ENCODE data around the gene LPIN2. TPM values are rescaled to one million over a fixed set of nuclear protein-coding genes. Genes with fewer than 3 reads are reported as not detected.

LPIN2 gene
- total RNA-seq, 1 donor from 2014 or later, result 40.3 TPM

- DNase-seq (ENCODE audit: low spot score) (no peak), ATAC-seq (no peak)
- intact Hi-C loops (cut with DNase I), result no loop called here
These were observed 27.3 kb downstream of the LPIN2 start for GRCh38 chr18:2985628-2986027.

DNA sequence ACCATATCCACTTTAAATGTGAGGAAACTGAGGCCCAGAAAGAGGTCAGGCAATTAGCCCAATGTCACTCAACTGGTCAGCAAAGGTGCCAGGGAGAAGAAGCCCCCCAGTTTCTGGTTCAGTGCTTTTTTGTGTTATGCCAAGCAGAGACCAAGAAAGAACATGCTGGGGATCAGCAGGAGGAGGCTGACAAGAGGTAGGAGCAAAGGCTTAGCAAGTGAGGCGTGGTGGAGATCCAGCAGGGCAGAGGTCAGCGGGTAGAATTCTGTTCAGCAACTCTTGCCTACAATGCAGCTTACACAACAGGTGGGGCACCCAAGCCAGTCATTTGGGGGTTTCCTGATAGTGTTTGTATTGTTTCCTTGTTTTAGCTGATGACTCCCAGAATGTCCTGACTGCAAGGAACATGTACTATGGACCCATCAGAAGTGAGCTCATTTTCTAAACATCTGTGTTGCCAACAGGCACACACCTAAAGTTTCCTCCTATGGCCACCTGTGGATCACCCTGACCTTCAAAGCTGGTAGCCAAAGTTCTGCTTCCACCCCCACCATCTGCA, 28.2 kb downstream of the LPIN2 start:
- DNase-seq (ENCODE audit: low spot score) (no peak), ATAC-seq (no peak)
- intact Hi-C loops (cut with DNase I), result no loop called here

- ATAC-seq, result no peak
- intact Hi-C loops (cut with DNase I), result no loop called here
These were observed 28.9 kb downstream of the LPIN2 start for GRCh38 chr18:2984091-2984490.

GRCh38 chr18:2983296-2983695, 29.6 kb downstream of the LPIN2 start:
- intact Hi-C loops (cut with DNase I), result no loop called here

More at GRCh38 chr18:2984091-2984490, 28.9 kb downstream of the LPIN2 start:
- DNase-seq (ENCODE audit: low spot score), result no peak

DNA sequence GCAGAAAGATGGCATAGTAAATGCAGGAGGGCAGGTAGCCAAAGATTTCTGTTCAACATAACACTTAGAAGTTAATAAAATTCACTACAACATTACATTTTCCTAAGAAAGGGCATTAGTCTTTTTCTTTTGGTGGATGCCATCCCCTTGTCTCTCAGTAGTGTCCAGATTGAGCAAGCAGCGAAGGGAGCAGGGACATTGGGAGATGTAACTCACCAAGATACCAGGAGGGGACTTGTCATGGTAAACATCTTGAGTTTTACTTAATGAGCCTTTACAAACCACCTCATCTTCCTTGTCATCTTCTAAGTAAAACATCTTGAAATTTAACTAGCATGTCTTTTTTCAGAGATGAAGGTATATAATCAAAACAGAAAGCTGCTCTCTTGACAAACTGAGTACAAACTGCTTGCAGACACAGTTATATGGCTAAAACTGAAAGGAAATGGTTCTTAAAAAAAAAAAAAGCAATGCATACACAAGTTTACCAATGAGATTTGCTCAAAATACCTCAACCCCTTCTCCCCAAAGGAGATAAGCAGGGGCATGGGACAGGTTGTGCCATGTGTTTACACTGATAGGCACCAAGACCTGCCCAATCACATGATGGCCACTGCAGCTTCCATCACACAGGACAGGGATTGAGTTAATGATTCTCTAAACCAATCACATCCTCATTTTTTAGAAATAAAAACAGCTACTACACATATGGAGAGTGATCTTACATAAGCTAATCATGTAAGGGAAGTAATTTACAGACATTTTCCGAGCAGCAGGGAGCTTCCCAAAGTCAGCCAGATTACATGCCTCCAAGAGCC, 30.3 kb downstream of the LPIN2 start:
- no peak for ATAC-seq
- DNase-seq (ENCODE audit: low spot score), result no peak
- intact Hi-C loops (cut with DNase I), result no loop called here

More at GRCh38 chr18:2983296-2983695, 29.6 kb downstream of the LPIN2 start:
- DNase-seq (ENCODE audit: low spot score) (no peak), ATAC-seq (no peak)

DNA sequence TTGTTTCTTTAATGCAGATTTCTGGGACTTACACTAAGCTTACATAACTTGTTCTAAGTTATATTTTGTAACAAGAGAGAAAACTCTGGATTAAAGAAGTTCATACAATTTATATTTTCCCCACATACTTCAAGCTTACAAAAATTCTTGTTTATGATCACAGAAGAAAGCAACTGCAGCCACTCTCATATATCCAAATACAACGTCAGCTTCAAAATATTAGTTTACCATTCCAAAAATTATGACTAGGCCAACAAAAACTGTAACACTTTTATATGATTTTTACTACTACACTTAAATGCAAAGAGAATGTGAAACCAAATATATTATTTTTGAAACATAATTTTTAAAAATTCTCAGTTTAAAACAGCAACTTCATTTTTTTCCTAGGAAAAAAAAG, 30.9 kb downstream of the LPIN2 start:
- intact Hi-C loops (cut with DNase I), result no loop called here

DNA sequence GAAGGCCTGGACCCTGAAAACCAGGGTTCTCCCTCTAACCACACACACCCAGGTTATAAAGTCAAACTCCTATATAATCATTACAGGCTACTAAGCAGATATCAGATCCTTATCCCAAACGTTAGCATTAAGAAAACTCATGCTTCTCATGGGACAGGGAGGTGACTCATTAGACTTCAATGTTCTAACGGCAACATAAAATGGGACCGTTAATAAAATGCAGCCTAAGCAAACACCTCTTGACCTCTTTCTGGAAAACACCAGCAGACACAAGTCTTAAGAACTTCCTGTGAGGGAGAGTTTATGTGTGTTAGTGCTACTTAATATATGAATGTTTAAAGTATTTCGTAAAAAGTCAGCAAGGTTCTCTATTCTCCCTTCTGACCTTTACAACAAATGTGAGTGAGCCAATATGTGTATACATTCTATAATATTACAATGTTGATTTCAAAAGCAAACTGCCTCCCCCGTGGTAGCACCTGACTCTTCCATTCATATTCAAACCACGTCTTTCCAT, 31.7 kb downstream of the LPIN2 start:
- intact Hi-C loops (cut with DNase I), result no loop called here
- DNase-seq (ENCODE audit: low spot score), result no peak
- ATAC-seq, result peak; percentile 36

More for the DNA sequence above, 30.9 kb downstream of the LPIN2 start:
- ATAC-seq (no peak), DNase-seq (ENCODE audit: low spot score) (no peak)

GRCh38 chr18:2979871-2980790, 32.8 kb downstream of the LPIN2 start:
- no peak for DNase-seq (ENCODE audit: low spot score)
- intact Hi-C loops (cut with DNase I), result no loop called here
- no peak for ATAC-seq

GRCh38 chr18:2979129-2979528, 33.8 kb downstream of the LPIN2 start:
- ATAC-seq (no peak), DNase-seq (ENCODE audit: low spot score) (no peak)
- intact Hi-C loops (cut with DNase I), result no loop called here

GRCh38 chr18:2978661-2979106, 34.3 kb downstream of the LPIN2 start:
- ATAC-seq, result peak; percentile 69
- DNase-seq (ENCODE audit: low spot score), result no peak
- intact Hi-C loops (cut with DNase I), result no loop called here

DNA sequence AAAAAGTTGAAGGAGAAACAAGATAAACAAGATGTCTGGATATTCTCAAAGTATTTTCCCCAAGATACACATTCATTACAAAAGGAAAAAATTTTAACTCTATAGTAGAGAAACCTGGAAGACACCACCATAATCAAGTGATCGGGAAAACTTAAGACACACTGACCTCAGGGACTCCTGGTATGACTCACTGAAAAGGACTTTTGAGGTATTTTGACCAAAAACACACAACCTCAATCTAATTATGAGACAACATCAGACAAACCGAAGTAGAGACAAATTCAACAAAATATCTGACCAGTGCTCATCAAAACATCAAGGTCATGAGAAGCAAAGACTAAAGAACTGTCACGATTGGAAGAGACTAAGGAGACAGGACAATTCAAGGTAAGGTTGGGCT, 34.7 kb downstream of the LPIN2 start:
- intact Hi-C loops (cut with DNase I), result no loop called here
- peak; percentile 43 for ATAC-seq
- no peak for DNase-seq (ENCODE audit: low spot score)

- ATAC-seq (no peak), DNase-seq (ENCODE audit: low spot score) (no peak)
- intact Hi-C loops (cut with DNase I), result no loop called here
These were observed 36.5 kb downstream of the LPIN2 start for GRCh38 chr18:2976218-2977132.

DNA sequence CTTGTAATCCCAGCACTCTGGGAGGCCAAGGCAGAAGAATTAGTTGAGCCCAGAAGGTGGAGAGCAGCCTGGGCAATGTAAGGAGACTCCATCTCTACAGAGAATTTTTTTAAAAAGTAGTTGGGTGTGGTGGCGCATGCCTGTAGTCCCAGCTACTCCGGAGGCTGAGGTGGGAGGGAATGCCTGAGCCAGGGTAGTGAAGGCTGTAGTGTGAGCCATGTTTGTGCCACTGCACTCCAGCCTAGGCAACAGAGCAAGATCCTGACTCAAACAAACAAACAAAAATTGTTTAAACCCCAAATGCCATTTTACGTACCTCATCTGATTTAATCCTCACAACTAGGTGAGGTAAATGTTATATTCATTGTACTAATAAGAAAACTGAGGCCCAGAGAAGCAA, 38.2 kb downstream of the LPIN2 start:
- intact Hi-C loops (cut with DNase I), result no loop called here
- no peak for ATAC-seq

DNA sequence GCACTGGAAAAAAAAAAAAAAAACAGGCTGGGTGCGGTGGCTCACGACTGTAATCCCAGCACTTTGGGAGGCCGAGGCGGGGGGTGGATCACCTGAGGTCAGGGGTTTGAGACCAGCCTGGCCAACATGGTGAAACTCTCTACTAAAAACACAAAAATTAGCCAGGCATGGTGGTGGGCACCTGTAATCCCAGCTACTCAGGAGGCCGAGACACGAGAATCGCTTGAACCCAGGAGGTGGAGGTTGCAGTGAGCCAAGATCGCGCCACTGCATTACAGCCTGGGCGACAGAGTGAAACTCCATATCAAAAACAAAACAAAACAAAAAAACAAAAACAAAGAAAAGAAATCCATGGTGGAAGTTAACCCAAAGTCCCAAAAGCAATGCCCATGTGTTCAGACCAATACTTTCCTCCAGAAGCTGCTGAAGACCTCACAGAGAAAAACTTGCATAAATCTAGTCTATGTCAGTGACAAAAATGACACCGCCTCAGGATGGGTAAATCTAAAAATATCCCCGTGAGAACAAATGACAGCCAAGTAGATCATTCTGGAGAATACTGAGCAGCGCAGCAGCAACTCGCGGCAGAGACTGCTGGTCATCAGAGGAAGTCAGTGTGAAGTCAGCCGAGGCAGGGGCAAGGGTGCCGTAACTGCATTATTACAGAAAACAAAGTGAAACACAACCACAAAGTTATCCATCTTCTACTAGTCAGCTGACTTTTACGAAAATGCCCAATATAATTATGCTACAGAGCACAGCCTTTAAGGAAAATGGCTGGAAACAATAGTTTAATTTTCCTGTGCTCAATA, 41.0 kb downstream of the LPIN2 start:
- intact Hi-C loops (cut with DNase I), result no loop called here
- ATAC-seq, result peak; percentile 65
- DNase-seq (ENCODE audit: low spot score), result no peak

More for the DNA sequence above, 38.2 kb downstream of the LPIN2 start:
- DNase-seq (ENCODE audit: low spot score), result no peak

DNA sequence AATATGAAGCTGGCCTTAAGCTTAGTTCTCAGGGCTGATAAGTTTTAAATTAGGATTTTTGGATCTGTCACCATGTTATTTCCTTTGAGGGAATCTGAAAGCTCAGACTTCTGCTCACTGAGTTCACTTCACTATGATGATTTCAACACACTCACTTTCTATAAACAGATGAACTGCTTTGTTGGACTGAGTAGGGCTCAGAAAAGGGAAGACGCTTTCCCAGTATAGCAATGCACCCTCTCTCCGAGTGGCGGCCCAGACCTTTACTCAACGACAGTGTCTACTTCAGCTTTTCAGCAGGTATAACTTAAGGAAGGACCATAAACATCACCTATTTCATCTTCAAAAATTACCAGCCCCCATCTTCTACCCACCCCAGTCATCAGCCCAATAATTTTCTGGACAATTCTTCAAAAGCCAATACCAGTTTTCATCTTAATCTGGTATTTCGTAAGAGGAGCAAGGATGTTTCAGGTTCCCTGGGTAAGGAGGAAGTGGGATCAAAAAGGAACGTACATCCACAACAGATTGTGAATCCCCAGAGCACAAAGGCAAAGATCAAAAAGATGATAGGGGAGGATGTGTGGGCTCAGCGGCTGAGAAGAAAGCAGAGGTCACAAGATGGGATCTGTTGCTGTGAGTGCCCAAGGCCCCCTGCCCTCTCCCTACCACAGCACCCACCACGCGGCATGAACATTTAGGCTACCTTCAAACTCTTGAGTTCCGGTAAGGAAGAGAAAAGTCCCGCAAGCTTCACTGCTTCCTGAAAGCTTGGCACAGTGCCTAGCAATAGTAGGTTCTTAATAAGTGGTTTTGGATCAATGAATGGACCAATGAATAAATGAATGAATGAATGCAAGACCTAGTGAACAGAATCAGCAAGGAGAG, 41.9 kb downstream of the LPIN2 start:
- ATAC-seq (peak; percentile 88), DNase-seq (ENCODE audit: low spot score) (no peak)
- intact Hi-C loops (cut with DNase I), result no loop called here

- no peak for ATAC-seq
- intact Hi-C loops (cut with DNase I), result no loop called here
- DNase-seq (ENCODE audit: low spot score), result no peak
These were observed 42.6 kb downstream of the LPIN2 start for GRCh38 chr18:2970344-2970743.

DNA sequence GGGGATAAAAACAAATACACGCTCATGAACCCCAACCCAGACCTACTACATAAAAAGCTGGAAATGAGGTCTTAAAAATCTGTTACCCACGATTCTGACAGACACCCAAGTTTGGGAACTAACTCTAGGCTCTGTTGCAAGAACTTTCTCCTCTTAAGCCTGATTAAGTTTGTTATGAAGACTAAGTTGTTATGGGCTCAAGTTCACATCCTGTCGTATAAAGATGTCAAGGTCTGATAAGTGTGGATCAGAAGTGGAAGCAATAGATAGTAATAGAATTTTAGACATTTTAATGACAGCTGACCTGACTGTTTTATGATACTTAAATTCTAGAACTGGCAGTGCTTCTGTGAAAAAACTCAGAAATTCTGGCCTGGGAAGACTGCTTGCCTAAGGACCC, 43.2 kb downstream of the LPIN2 start:
- no peak for DNase-seq (ENCODE audit: low spot score)
- no peak for ATAC-seq
- intact Hi-C loops (cut with DNase I), result no loop called here

Measured in sciatic nerve (tissue), 2 donors.